ENCODE measurements around the gene AKT2. TPM values are rescaled to one million over a fixed set of nuclear protein-coding genes. Genes with fewer than 3 reads are reported as not detected.

The AKT2 gene
- total RNA-seq, 1 experiment from 2014 or later = 146 TPM

DNA sequence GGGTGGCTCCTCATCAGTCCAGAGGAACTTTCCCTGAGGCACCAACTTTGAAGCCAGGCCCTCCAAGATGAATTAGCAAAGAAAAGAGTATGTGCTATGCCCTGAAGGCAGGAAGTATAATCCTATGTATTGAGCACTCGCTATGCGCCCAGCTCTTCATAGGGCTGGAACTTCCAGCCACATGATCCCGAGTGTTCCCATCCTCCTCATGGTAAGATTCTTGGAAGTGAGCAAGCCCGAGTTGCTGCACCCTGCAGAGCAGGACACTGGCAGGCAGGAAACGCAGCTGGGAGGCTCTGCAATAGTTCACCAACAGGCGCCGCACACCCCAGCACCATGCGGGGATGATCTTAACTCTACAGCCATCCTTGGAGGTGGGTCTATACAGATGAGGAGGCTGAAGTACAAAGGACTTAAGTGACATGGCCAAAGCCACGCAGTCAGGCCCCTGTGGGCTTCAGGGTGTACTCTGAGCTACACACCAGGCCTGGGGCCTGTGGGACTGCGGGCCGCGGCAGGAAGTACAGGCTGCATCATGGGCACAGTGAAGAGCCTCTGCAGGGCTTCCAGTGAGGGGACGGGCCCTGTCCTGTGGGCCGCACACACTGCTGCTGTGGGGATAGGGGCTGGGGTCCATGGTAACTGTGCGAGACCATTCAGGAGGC is 37.9 kb upstream of the AKT2 start:
- CTCF ChIA-PET = interaction anchor here (1.0 kb wide), 1 partner anchor 18 kb away, joined by 6 read pairs; no protein-coding TSS in a partner anchor

DNA sequence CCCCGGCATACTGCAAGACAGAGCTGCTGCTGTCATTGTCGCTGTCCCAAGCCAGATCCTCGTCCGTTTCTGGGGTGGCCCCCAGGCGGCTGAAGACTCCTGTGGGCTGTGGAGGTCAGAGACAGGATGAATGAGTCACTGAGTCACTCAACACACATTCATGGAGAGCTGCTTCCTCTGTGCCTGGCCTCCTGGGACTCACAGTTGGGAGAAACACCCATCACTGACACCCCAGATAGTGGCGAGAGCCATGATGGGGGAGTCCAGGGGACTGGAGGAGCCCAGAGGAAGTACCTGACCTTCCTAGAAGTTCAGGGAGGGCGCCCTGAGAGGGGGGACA is 37.1 kb upstream of the AKT2 start:
- CTCF ChIA-PET = interaction anchor here (0.9 kb wide), 1 partner anchor 18 kb away, joined by 3 read pairs; no protein-coding TSS in a partner anchor

More for the DNA sequence above, 37.9 kb upstream of the AKT2 start:
- BruUV-seq (replicated peaks) = no TSS peak
- peak; percentile 79 for DNase-seq (ENCODE audit: low spot score)
- Histone ChIP-seq H3K4me3 (ENCODE audit: low read depth, low read length, poor library complexity, severe bottlenecking) (no peak overlapping the region), H3K4me1 (ENCODE audit: insufficient read depth, low read length, poor library complexity, severe bottlenecking) (peaks cover 16% of the 10 kb centered on the region), H3K27me3 (replicated peaks; ENCODE audit: insufficient read depth, low read depth, low read length, poor library complexity) (no peaks in the 10 kb centered on the region), H3K9me3 (ENCODE audit: low read depth, low read length, poor library complexity, severe bottlenecking) (no peaks in the 10 kb centered on the region), H3K36me3 (ENCODE audit: insufficient read depth, low read length, poor library complexity, severe bottlenecking) (peaks cover 62% of the 10 kb centered on the region), H3K27ac (ENCODE audit: low read depth, low read length, poor library complexity, severe bottlenecking) (peak overlapping the region; percentile 71)
- intact Hi-C loops (cut with micrococcal nuclease; ENCODE audit: unreplicated experiment) = no loop called here
- no peak for TF ChIP-seq EZH2 (IDR thresholded peaks at IDR 0.05; ENCODE audit: borderline replicate concordance, low read depth, low read length, poor library complexity, severe bottlenecking)
- TF ChIP-seq, protein P1, sequence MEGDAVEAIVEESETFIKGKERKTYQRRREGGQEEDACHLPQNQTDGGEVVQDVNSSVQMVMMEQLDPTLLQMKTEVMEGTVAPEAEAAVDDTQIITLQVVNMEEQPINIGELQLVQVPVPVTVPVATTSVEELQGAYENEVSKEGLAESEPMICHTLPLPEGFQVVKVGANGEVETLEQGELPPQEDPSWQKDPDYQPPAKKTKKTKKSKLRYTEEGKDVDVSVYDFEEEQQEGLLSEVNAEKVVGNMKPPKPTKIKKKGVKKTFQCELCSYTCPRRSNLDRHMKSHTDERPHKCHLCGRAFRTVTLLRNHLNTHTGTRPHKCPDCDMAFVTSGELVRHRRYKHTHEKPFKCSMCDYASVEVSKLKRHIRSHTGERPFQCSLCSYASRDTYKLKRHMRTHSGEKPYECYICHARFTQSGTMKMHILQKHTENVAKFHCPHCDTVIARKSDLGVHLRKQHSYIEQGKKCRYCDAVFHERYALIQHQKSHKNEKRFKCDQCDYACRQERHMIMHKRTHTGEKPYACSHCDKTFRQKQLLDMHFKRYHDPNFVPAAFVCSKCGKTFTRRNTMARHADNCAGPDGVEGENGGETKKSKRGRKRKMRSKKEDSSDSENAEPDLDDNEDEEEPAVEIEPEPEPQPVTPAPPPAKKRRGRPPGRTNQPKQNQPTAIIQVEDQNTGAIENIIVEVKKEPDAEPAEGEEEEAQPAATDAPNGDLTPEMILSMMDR (conservative IDR thresholded peaks at IDR 0.05; ENCODE audit: low read depth, low read length) = no peak
- POLR2A ChIA-PET (ENCODE audit: low non-redundant PET) = no interaction called here

DNA sequence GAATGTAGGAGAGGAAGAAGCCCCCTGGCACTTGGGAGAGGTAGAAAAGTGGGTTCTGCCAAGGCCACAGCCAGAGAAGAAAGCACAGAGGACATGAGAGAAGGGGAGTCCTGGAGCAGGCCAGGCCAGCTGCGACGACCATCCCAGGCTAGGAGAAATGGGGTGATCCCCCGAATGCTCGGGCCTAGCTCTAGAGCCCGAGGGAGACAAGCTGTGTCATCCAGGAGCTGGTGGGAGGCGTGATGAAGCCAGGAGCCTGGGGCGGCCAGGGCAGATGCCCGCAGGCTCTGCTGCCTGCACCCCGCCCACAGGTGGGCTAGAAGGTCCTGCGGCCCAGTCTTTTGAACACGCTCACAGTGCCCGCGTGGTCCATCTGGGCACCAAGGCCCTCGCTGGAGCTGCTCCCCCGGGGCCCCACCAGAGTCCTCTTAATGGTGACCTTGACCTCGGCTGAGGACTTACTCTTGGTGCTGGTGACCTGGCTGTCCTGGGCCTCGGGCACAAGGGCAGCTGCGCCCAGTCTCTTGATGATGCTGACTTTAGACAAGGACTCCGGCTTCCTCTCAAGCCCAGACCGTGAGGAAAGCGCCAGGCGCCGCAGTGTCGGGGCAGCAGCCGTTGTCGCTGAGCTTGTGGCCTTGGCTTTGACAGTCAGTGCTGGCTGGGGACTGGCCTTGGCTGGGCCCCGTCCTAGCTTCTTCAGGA is 36.6 kb upstream of the AKT2 start:
- DNase-seq (ENCODE audit: low spot score) = no peak
- POLR2A ChIA-PET (ENCODE audit: low non-redundant PET) = no interaction called here
- no TSS peak for BruUV-seq (replicated peaks)
- H3K27me3 ChIP-seq (replicated peaks; ENCODE audit: insufficient read depth, low read depth, low read length, poor library complexity) = no peaks in the 10 kb centered on the region
- H3K9me3 ChIP-seq (ENCODE audit: low read depth, low read length, poor library complexity, severe bottlenecking) = no peaks in the 10 kb centered on the region
- intact Hi-C loops (cut with micrococcal nuclease; ENCODE audit: unreplicated experiment) = no loop called here
- no peak overlapping the region for H3K4me3 ChIP-seq (ENCODE audit: low read depth, low read length, poor library complexity, severe bottlenecking)
- TF ChIP-seq, protein P1 (conservative IDR thresholded peaks at IDR 0.05; ENCODE audit: low read depth, low read length) = no peak
- no peak for TF ChIP-seq EZH2 (IDR thresholded peaks at IDR 0.05; ENCODE audit: borderline replicate concordance, low read depth, low read length, poor library complexity, severe bottlenecking)
- peaks cover 16% of the 10 kb centered on the region for H3K4me1 ChIP-seq (ENCODE audit: insufficient read depth, low read length, poor library complexity, severe bottlenecking)
- CTCF ChIA-PET = interaction anchor here (0.9 kb wide), 1 partner anchor 17 kb away, joined by 3 read pairs; no protein-coding TSS in a partner anchor
- peaks cover 55% of the 10 kb centered on the region for H3K36me3 ChIP-seq (ENCODE audit: insufficient read depth, low read length, poor library complexity, severe bottlenecking)
- peak overlapping the region; percentile 47 for H3K27ac ChIP-seq (ENCODE audit: low read depth, low read length, poor library complexity, severe bottlenecking)

More for the DNA sequence above, 37.1 kb upstream of the AKT2 start:
- TF ChIP-seq, protein P1 (conservative IDR thresholded peaks at IDR 0.05; ENCODE audit: low read depth, low read length) = no peak
- TF ChIP-seq EZH2 (IDR thresholded peaks at IDR 0.05; ENCODE audit: borderline replicate concordance, low read depth, low read length, poor library complexity, severe bottlenecking) = no peak
- Histone ChIP-seq H3K4me1 (ENCODE audit: insufficient read depth, low read length, poor library complexity, severe bottlenecking) (peaks cover 16% of the 10 kb centered on the region), H3K27ac (ENCODE audit: low read depth, low read length, poor library complexity, severe bottlenecking) (peak overlapping the region; percentile 47), H3K36me3 (ENCODE audit: insufficient read depth, low read length, poor library complexity, severe bottlenecking) (peaks cover 55% of the 10 kb centered on the region), H3K4me3 (ENCODE audit: low read depth, low read length, poor library complexity, severe bottlenecking) (no peak overlapping the region), H3K27me3 (replicated peaks; ENCODE audit: insufficient read depth, low read depth, low read length, poor library complexity) (no peaks in the 10 kb centered on the region), H3K9me3 (ENCODE audit: low read depth, low read length, poor library complexity, severe bottlenecking) (no peaks in the 10 kb centered on the region)
- POLR2A ChIA-PET (ENCODE audit: low non-redundant PET) = no interaction called here
- DNase-seq (ENCODE audit: low spot score) = no peak
- intact Hi-C loops (cut with micrococcal nuclease; ENCODE audit: unreplicated experiment) = no loop called here
- BruUV-seq (replicated peaks) = no TSS peak
